T-helper 22 cell (primary cell): ENCODE measurements around the gene RHOJ.
"Not testable (repeated sequence)": the region's sequence is repeated elsewhere in the genome, so short reads cannot be mapped to it uniquely, and the experiment has no call there.

ENCODE experiments used
- DNase-seq: peaks from one replicate; pipeline ENCODE4 v3.0.0-alpha.2; 2020; ENCODE audit warnings: low read depth

The RHOJ gene

DNA sequence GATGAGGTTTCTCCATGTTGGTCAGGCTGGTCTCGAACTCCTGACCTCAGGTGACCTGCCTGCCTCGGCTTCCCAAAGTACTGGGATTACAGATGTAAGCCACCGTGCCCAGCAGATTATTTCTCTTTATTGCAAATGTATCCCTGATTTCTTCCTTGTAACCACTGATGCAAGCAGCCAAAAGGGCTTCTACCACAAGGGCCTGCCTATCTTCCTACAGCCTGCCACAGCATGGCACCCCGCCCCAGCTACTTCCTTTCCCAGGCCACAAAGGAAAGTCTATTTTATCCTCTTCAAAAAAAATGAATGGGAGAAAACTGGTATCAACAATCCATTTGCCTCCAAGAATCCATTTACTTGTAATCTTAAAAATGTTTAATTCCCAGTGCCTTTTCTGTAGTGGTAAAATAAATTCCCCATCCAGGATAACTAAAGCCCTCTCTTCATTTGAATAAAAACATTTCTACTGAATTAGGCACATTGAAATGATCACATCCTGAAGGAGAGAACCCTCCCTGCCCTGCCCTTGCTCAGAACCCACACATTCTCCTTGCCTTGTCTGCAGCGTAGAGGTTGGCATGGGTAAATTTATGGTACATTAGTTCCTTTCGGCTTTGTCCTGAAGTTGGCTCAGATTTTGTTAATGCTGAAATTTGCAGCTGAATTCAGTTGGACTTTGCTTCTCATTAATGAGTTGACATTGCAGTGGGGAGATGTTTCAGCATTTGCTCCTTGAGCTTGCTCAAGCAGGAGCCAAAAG is 95.3 kb downstream of the RHOJ start:
- DNase-seq = no peak

DNA sequence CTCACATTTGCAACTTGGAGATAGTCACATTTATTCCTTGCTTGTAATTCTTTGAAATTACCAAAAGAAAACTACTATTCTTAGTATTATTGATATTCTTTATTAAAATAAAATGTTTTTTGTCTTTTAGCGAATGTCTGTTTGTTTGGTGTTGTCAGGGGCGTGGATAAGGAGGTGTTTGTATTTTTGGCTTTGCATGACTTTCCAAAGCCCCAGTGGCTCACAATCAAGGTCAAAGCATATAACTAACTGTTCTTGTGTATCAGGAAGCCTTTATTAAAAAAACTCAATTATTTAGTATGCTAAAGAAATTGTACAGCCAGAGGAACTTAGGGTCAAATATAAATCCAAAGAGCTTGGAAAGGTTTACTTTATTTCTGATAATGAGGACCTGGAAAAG is 96.6 kb downstream of the RHOJ start:
- DNase-seq = no peak

GRCh38 chr14:63301891-63302534 is 97.8 kb downstream of the RHOJ start:
- DNase-seq = no peak

GRCh38 chr14:63304429-63304828 is 100.2 kb downstream of the RHOJ start:
- DNase-seq = not testable (repeated sequence)

GRCh38 chr14:63308723-63309317 is 104.6 kb downstream of the RHOJ start:
- DNase-seq = no peak

DNA sequence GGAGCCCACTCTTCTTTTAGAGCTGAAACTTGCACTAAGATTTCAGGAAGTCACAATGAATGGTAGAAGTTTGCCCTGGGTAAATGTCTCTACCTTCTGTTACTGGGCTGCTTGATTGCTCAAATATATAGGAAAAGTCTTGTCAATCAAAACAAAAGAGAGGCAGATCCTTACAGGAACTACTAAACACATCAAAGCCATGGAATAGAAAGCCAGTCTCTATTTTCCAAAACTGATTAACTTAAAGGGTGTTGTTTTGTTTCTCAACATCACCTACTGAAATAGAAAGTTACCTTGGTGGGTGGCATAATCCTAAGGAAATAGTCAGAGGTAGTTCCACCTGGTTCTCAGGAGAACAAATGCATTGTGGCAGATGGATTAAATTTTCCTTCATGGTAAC is 114.6 kb downstream of the RHOJ start, which contains the start of gene GPHB5:
TSS of gene GPHB5 (minus strand) at position 101 of the 400 bp plus-strand sequence. CDS start 1,086 bp downstream, outside the sequence.
- no peak for DNase-seq

DNA sequence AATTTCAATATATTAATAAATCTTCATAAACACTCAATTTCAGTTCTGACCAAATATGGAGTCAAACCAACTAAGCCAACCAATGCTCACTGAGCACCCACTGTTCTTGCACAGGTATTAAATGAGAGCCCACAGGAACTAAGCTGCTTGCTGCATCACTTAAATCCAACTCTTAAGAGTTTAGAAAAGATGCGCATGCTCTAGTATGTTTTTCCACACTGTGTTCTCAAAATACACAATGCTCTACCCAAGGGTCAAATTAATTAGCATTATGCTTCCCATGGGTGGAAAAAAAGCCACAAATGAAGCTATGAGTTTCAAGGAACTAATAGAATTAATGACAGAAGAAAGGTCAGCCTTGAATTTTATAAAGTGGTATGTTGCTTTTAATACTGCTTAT is 118.2 kb downstream of the RHOJ start:
- no peak for DNase-seq

DNA sequence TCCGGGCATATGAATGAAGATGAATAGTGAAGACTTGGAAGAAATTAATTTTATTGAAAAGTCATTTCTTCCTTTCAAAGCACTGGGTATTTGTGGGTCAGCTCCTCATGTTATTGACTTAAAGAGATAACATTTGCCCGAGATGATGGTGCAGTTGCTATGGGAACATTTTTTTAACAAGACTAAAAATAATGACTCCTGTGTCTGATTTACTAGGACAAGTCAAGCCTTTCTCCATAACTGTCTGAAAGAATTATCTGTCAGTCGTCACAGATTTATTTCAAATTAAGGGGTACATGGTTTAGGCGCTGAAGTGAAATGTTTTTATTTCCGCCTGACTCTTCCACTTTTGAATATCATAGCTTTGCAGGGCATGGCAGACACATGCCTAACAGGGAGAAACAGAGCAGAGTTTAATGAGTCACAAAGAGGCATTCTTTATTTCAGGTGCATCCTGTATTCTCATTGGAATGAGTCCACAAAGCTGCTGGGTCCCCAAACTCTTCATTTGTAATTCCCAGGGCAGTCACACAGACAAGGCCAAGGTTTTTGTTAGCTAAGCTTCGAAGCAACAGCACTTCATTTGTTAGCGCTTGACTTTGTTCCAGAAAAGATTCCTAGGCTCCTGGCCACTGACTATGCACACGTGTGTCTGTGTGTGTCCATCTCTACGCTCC is 118.8 kb downstream of the RHOJ start:
- DNase-seq = no peak

DNA sequence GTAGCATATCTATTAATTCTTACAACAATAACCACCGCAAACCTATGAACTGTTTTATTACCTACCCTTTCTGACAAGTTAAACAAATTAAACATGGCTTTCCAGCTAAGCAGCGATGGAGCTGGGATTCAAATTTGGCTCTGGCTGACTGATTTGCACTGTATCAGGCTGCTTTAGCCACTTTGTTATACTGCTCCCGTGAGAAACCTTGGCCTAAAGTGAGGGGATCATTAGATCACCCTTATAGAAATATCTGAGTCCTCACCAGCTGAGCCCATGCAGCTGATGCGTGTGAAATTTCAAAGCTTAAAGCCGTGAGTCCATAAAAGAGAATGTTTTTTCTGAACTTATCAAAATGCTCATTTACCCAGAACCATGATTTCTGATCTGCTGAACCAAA is 122.6 kb downstream of the RHOJ start:
- no peak for DNase-seq

- DNase-seq = no peak
These were observed 124.8 kb downstream of the RHOJ start for GRCh38 chr14:63328787-63329737.

- DNase-seq = no peak
These were observed 138.1 kb downstream of the RHOJ start for GRCh38 chr14:63342371-63342770.
